Right hindlimb (tissue), 1 donor: ENCODE results near the gene ANKRD31.
A peak's percentile ranks its signal among the peaks of the same experiment; 100 is the strongest.
"Not testable (repeated sequence)": the region's sequence is repeated elsewhere in the genome, so short reads cannot be mapped to it uniquely, and the experiment has no call there.

Experiments used
- DNase-seq: peaks from one replicate; pipeline ENCODE4 v3.0.0-alpha.2; 2018

ANKRD31 gene, protein sequence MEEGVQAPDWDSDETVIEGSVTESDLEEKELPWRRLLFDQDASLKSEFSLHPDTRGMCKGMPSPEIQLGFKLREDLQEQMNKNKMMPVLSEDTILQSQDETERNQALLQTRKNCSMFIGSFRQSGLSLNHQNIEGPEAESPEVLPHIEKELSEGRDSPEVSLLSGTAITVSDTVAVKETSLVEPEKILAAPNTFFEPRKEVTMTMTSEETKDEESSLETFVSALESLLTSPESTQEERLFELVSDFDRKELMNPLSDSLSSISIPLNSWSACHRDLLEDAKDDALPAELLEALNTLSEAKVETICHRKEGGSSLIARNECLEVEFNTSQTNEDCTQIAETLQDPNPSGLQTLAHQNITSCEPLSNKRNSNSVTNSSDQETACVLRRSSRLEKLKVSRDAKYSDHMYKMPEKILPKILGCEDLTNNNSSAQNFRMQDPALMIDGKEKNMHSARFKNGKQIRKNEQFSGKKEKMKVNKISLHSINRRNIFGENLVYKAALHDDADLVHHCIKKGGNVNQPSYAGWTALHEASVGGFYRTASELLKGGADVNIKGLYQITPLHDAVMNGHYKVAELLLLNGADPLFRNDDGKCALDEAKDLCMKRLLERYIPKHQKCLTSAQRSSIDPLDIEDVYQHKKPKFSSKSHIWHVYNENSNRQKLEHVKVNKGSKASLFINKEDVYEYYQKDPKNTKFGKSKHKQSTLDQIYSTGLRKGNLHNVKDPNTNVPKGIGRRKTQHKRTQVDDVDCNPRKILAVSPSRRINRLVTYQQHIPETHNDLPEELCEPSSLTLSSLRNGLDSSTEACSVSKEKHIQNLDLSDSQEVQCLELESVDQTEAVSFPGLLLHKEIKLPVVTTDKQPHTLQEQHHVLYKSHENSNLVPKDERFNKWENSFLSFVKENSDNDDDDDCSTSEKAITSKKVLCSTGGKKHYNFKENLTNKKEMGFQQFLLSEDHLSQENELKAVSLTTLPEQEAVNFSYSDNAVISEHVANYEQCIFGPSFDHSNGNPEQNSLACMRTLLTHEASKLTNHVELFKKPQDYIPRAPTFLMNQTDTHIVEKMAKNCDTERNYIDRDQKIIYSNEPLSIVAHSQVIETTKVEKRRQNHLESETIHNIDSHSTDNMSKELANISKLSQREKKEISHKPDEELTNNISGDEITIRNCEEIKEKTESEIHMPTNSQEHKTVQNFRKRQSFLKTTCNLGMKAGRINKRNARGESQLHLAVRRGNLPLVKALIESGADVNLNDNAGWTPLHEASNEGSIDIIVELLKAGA (N-terminal part only)

DNA sequence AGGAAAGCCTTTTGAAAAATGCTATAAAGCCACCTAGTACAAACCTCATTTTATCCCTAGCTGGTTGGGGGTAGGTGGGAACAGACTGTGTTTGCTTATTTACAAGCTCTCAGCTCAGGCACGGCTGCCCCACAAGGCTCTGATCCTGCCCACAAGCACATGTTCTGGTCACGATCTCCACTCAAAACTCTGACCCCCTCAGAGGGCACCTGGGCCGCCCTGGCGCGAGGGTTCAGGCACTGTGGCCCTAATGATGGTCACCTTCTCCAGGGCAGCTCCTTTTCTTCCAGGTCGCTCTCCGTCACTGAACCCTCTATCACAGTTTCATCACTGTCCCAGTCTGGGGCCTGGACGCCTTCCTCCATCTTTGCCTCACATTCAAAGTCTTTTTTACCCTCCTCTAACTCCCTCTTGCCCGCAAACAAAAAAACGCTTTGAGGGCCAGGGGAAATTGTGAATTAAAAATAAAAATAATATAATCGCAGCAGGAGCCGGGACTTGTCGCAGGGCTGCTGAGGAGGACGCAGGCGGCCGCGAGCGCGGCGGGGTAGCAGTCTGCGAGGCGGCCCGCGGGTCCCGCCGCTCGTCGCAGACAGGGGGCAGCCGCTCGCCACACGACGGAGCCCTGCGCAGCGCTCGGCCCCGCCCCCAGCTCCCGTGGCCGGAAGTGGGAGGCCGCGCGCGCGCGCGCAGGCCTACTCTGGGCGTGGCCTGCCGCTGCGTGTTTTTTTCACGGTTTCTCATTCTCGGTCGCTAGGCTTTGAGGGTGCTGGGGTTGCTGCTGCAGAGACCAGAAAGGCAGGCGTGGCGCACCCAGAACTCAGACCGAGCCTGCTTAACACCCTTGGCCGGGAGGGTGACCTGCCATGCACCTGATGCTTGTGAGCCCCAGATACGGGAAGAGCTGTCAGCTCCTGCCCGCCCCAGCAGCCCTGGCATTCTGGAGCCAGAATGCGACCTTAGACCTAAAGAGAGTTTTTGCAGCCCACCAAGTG is at the start of gene ANKRD31:
Gene ANKRD31 (minus strand): TSS at position 557 of the 995 bp plus-strand sequence. CDS start 192 bp downstream, at position 365.
- peak; percentile 89 for DNase-seq

DNA sequence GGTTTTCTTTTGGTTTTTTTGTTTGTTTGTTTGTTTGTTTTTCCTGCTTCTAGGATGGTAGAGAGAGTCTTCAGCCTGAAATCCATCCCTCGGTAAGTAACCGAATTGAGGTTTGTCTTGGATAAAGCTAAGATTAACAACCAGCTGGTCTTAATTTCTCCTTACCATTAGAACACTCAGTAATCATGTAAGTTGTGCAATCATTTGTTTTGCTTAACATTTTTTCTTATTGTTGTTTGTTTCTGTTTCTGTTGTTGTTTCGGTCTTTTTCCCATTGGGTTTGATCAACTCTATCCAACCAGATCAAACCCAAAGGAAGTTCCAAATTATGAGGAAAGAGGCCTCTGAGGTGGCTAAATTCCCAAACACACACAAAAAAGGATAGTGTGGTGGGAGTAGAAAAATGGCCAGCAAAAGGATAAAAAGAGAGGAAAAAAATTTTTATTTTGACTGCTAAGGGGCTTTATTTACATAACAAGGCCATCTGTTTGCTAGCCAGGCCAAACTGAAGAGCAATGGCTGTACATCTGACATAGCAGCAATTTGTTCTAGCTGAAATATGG is 49.6 kb upstream of the ANKRD31 start:
- DNase-seq = no peak

DNA sequence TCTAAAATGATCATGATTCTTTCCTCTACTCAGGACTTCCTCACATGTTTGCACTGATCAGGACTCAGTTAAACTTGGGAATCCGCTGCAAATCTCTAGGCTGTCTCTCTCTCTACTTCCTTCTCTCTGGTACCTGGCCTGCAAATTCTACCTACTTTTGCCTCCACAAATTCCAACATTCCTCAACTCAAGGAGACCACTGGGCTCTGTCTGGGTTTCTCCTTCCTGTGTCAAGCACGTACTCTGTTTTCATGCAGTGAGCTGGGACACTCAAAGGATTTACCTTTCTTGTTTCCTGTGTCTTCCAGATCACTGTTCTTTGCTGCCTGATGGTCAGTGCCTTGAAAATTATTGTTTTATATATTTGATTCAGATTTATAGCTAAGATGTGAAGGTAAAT is 45.9 kb upstream of the ANKRD31 start:
- no peak for DNase-seq

DNA sequence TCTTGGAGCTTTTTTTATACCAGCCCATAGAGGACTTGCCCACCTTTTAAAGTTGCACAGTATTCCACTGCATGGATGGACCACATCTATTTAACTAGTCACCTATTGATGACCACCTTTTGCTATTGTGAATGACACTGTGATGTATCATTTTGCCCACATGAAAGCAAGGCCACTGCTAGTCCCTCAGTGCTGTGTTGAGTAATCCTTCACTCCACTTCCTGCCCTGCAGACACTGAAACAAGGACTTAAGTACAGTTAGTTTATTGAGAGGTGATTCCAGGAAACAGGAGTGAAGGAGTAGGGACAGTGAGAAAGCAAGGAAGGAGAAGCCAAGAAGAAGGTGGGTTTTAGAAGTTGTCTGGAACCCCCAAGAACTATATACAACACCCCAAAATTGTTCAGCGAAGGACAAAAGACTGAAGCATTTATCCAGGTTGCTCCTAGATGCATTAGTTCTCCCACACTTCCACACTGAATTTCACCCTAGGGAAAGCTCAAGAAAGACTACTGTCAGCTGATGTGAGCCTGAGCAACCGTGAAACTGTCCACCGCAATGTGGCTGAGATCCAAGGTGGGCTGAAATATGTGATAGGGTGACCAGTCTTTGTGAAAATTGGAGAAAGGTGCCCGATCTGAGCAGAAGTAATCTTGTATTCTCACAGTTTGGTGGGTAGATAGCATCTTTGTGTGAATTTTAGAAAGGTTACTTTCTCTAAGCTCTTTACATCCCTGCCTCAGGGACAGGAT is 45.2 kb upstream of the ANKRD31 start:
- DNase-seq = no peak

DNA sequence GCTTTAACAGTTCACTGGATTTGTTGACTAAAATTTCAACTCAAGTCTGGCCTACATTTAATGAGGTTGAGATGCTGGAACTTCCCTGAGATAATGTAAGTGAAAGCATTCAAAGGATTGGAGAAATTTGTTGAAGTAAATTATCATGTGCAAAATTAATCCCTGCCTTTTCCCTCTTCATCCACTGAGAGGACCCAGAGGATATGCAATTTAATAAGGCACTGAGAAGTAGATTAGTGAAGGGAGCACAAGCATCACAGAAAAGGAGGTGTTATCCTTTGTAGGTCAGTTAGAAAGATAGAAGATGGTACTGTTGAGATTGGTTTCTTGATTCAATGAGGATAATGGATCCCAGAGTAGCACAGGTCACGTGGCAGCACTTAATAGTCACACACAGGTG is 42.6 kb upstream of the ANKRD31 start:
- DNase-seq = no peak

DNA sequence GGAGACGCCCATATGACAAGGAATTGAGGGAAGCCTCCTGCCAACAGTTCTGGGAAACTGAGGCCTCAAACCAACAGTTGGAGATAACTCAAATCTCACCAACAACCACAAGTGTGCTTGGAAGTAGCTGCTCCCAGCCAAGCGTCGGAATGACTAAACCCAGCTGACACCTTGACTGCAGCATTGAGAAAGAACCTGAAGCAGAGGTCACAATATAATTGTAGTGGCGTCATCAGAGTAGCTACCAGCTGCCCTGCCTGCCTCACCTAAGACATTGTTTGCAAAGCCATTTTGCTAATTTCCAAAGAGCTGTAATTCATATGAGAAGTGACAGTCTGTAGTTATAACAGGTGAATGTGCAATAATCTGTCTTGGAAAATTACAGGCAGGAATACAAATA is 40.8 kb upstream of the ANKRD31 start:
- no peak for DNase-seq

DNA sequence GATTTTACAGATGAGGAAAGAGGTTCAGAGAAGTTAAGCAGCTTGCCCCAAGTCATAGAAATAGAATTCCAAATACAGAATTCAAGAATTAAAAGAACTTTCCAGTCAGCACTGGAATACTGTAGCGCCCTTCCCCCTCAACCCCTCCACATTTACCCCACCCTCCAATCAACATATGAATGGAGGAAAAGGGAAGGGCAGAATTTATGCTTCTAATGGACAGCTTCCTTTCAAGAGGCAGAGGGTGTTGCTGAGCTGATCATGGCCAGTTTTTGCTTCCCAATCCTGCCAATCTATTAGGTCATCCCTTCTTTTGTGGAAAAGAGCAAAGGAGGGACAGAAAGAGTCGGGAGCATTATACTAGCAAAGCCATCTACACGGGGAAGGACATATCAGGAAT is 39.1 kb upstream of the ANKRD31 start:
- DNase-seq = no peak

DNA sequence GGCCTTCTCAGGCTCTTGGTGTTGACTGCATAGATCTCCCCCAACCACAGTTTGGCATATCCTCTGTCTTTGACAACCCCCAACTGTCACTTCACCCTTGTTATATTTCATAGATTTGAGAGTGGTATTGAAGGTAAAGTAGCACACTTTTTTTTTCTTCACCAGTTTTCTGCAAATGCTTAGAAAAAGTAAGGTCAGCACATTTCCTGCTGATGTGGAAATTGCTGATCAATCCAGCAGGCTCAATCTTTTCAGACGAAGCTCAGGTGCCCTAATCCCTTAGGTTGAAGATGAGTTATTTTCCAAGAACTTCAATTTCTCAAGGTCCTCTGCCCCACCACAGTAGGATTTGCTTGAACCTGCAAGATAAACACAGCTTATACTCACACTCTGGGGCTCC is 38.5 kb upstream of the ANKRD31 start:
- DNase-seq = no peak

DNA sequence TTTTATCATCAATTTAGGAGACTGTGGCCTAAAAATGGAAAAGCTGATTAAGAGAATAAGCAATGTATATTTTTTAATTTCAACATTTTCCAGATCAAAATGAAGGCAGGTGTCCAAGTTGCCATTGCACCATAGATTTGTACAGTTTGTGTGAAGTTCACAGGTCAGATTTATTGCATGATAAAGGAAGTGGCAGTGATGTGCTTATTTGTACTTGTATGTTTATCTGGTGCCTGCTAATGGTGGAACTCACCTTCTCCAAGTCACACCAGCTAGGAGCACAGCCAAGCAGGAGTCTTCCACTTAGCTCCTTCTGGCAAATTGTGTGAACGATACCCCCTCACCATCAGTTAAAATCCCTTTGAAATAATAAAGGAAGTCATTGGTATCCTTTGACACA is 37.8 kb upstream of the ANKRD31 start:
- DNase-seq = no peak

DNA sequence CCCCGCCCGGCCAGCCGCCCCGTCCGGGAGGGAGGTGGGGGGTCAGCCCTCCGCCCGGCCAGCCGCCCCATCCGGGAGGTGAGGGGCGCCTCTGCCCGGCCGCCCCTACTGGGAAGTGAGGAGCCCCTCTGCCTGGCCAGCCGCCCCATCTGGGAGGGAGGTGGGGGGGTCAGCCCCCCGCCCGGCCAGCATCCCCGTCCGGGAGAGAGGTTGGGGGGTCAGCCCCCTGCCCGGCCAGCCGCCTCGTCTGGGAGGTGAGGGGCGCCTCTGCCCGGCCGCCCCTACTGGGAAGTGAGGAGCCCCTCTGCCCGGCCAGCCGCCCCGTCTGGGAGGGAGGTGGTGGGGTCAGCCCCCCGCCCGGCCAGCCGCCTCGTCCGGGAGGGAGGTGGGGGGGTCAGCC is 33.9 kb upstream of the ANKRD31 start:
- not testable (repeated sequence) for DNase-seq

DNA sequence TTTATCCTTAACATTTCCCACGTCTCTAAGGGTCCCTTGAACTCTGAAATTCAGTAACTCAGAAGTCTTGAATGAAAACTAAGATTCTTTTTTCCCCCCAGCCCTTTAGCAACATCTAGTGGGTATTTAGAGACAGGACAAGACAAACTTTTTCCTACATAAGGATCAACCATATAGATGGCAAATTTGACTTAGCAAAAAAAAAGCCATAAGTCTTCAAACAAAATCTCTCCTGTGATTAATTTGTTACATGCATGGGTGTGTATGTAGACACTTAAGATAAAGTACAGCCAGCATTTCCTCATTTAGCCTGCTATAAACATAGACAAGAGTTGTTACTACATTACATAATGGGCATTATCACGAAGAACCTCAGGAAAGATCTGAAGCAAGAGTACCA is 29.1 kb upstream of the ANKRD31 start:
- no peak for DNase-seq

DNA sequence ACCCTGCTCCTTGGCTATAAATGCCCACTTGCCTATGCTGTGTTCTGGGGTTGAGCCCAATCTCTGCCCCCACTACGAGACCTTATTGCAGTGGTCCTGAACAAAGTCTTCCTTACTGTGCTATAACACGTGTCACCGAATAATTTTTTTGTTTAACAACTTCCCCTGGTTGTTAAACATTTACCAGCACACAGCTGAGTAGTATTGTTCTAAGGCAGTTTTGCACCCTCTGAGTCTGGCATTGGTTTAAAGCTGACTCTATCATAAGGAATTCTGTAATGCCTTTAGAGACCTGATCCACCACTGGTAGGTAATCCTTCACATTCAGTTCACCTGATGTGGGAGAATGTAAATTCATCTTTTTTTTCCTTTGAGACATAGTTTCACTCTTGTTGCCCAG is 25.6 kb upstream of the ANKRD31 start:
- no peak for DNase-seq

DNA sequence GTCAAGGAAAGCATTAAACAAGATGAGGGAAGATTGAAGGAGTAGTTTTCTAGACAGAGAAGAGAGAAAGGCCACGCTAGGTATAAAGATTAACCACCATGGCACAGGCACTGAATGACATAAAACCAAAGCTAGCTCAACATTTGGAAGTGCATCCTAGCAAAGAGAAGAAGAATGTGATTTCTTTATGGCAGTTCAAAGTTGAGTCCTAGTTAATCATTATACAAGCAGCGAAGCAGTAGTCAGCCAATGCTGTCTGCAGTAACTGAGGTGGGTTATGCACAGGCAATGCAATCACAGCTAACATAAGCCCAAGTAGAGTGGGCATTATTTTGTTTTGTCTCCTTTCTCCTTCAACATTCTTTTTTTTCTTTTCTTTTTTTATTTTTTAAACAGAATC is 24.0 kb upstream of the ANKRD31 start:
- no peak for DNase-seq

DNA sequence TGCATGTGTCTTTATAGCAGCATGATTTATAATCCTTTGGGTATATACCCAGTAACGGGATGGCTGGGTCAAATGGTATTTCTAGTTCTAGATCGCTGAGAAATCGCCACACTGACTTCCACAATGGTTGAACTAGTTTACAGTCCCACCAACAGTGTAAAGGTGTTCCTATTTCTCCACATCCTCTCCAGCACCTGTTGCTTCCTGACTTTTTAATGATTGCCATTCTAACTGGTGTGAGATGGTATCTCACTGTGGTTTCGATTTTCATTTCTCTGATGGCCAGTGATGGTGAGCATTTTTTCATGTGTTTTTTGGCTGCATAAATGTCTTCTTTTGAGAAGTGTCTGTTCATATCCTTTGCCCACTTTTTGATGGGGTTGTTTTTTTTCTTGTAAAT is 13.8 kb upstream of the ANKRD31 start:
- DNase-seq = not testable (repeated sequence)

DNA sequence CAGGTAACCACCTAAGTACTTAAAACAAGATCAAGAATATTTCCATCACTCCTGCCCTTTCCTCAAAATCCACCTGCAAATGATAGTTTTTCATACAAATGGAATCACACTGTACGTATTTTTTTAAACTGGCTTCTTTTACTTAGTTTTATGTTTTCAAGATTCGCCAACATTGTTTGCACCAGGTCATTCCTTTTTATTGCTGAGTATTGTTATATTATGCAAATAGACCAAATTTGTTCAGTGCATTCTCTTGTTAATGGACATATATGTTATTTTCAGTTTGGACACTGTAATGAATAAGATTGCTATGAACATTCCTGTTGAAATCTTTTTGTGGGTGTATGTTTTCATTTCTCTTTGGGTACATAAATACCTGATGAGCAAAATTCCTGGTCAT is 8.3 kb upstream of the ANKRD31 start:
- no peak for DNase-seq

DNA sequence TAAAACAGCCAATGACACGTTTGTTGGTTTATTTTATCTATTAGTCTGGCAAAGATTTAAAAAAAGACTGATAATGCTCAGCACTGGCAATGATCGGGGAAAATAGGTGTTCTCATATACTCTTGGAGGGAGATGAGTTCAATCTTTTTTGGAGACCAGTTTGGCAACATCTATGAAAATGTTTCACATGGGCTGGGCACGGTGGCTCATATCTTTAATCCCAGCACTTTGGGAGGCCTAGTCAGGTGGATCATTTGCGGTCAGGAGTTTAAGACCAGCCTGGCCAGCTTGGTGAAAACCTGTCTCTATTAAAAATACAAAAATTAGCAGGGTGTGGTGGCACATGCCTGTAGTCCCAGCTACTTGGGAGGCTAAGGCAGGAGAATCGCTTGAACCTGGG is 6.8 kb upstream of the ANKRD31 start:
- no peak for DNase-seq

DNA sequence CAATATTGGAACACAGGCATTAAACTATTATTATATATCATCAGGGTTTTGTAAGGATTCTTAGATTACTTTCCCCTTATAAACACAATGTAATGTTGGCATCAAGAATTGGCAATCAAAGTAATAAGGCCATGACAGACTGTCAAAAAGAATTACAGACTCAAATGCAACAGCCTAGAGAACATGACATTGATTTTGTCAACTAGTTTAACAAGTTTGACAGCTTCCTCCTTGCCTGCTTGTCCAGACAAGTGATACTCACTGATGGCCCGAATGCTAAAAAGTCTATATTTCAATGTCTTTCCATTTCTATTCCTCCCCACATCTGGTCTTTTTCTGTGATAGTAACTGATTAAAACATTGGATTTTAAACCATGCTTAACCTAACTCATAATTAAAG is 6.4 kb upstream of the ANKRD31 start:
- DNase-seq = no peak

DNA sequence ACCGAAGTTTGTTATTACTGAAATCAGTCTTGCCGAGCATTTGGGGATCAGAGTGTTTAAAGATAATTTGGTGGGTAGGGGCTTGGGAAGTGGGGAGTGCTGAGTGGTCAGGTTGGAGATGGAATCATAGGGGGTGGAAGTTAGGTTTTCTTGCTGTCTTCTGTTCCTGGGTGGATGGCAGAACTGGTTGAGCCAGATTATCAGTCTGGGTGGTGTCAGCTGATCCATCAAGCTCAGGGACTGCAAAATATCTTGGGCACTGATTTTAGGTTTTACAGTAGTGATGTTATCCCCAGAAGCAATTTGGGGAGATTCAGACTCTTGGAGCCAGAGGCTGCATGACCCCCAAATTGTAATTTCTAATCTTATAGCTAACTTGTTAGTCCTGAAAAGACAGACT is 5.4 kb upstream of the ANKRD31 start:
- DNase-seq = no peak

DNA sequence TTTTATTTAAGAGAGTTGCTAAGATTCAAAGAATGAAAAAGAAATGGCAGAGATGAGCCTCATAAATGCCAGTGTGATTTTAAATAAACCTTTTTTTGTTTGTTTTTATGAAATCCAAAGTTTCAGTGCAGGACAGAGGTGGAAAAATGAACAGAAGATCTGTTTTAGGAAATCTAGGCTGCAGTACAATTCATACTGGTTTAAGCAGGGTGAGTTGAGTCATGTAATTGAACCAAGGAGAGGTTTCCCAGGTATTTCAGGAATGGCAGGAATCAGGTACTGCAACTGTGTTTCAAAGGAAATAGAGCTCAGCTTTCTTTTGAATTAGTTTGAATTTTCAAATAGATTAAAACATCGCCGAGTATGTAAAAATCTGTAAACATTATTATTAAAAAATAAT is 3.0 kb upstream of the ANKRD31 start:
- no peak for DNase-seq

DNA sequence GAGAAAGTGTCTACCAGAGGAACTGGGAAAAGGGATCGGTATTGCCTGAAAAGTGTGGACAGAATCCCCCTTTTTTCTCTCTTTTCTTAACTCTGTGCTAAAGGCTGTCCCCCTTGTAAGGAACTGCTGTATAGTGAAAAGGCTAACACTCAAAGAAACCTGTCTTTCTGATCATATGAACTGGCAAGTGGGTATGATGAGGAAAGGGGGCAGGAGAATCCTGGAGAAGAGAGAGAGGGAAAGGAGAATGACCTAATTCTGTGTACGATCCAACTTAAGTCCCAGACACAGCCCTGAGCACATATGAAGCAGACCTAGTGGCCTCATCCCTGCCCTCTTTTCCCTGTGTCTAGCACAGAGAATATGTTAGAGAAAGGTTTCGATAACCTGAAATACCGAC is 967 bp downstream of the ANKRD31 start:
- no peak for DNase-seq

DNA sequence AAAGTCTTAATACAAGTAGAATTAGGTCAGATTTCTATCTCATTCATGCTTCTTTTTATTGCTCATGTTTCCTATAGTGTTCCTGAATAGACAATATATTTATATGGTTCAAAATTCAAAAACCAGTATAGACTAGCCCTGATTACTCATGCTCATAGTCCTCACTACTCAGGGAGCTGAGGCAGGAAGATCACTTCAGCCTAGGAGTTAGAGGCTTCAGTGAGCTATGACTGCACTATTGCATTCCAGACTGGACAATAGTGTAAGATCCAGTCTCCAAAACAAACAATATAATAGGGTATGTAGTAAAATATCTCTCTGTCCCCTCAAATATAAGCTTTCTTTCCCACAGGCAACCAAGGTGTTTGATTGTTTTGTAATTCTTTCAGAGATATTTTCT is 2.4 kb downstream of the ANKRD31 start:
- no peak for DNase-seq
